ENCODE data around the gene REPS1.

DNA sequence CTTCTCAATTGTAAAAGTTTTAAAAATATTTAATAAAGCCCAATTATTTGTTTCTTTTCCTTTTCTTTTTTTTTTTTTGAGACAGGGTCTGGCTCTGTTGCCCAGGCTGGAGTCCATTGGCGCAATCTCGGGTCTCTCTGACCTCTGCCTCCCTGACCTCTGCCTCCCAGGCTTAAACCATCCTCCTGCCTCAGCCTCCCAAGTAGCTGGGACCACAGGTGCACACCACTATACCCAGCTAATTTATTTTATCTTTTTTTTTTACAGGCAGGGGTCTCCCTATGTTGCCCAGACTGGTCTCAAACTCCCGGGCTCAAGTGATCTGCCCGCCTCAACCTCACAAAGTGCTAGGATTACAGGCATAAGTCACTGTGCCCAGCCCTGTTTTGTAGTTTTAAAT, 9.8 kb downstream of the REPS1 start:
- TF ChIP-seq, protein P1, sequence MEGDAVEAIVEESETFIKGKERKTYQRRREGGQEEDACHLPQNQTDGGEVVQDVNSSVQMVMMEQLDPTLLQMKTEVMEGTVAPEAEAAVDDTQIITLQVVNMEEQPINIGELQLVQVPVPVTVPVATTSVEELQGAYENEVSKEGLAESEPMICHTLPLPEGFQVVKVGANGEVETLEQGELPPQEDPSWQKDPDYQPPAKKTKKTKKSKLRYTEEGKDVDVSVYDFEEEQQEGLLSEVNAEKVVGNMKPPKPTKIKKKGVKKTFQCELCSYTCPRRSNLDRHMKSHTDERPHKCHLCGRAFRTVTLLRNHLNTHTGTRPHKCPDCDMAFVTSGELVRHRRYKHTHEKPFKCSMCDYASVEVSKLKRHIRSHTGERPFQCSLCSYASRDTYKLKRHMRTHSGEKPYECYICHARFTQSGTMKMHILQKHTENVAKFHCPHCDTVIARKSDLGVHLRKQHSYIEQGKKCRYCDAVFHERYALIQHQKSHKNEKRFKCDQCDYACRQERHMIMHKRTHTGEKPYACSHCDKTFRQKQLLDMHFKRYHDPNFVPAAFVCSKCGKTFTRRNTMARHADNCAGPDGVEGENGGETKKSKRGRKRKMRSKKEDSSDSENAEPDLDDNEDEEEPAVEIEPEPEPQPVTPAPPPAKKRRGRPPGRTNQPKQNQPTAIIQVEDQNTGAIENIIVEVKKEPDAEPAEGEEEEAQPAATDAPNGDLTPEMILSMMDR (IDR thresholded peaks at IDR 0.05), result no peak
- no peak for TF ChIP-seq POLR2A (IDR thresholded peaks at IDR 0.05)

All from ovary (tissue), 3 donors.